Vagina (tissue), 2 donors: ENCODE data around the gene IFNGR2.

Source experiments
- CTCF ChIP-seq, 3 experiments: fragments of 450-650 bp in 2 of 3; fragments of 200-600 bp in 1 of 3; sonication (generic) in 1 of 3; IDR thresholded peaks; one replicate each; pipeline ENCODE4 v1.5.1; 2017 to 2019; ENCODE audit warnings: antibody characterized with exemption in 3 of 3, mild to moderate bottlenecking in 2 of 3, moderate library complexity in 2 of 3
- POLR2A ChIP-seq, 2 donors: fragments of 450-650 bp; IDR thresholded peaks; one replicate each; pipeline ENCODE4 v1.6.1; 2017; ENCODE audit warnings: antibody characterized with exemption in 2 of 2, mild to moderate bottlenecking in 2 of 2, moderate library complexity in 2 of 2

GRCh38 chr21:33374080-33374449 is 29.1 kb upstream of the IFNGR2 start:
- no peak for TF ChIP-seq POLR2A (IDR thresholded peaks at IDR 0.05)
- TF ChIP-seq CTCF (IDR thresholded peaks at IDR 0.05) = no peak
